HUES48 (cell line): ENCODE measurements around the gene GIMAP8.

Experiments used
- H3K27ac ChIP-seq: one replicate; pipeline ENCODE4 v1.7.0; 2013; ENCODE audit warnings: low read depth, low read length, inconsistent platforms
- H3K27me3 ChIP-seq: 2 replicates; pipeline ENCODE4 v1.6.1; 2013; ENCODE audit warnings: mild to moderate bottlenecking, low read length; ENCODE audit not compliant: control insufficient read depth, insufficient read depth
- H3K36me3 ChIP-seq: 2 replicates; pipeline ENCODE4 v1.6.1; 2013; ENCODE audit warnings: low read length; ENCODE audit not compliant: control insufficient read depth, insufficient read depth
- H3K4me1 ChIP-seq: 2 replicates; pipeline ENCODE4 v1.6.1; 2013; ENCODE audit warnings: mild to moderate bottlenecking, low read length; ENCODE audit not compliant: control insufficient read depth, insufficient read depth
- H3K4me3 ChIP-seq: 2 replicates; pipeline ENCODE4 v1.5.1; 2013; ENCODE audit warnings: mild to moderate bottlenecking, low read depth, low read length
- H3K9ac ChIP-seq: 2 replicates; pipeline ENCODE4 v1.6.1; 2013; ENCODE audit warnings: mild to moderate bottlenecking, low read depth, low read length, moderate library complexity
- H3K9me3 ChIP-seq: 2 replicates; pipeline ENCODE4 v1.6.1; 2013; ENCODE audit warnings: low read length; ENCODE audit not compliant: control insufficient read depth, insufficient read depth

The GIMAP8 gene

DNA sequence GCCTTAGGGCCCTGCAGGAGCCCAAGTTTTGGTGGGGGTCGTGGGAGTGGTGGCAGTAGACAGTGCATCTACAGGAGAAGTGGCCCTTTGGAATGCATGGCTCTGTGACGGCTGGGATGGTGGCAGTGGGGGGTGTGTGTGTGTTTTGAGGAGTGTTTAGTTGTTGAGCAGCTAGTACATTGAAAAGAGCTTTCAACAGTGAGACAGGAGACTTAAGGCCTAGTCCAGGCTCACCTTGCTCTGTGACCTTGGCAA is 44.2 kb upstream of the GIMAP8 start:
- Histone ChIP-seq H3K9me3 (no peaks in the 10 kb centered on the region), H3K4me3 (peak overlapping the region; percentile 67), H3K36me3 (peaks cover 31% of the 10 kb centered on the region), H3K4me1 (peaks cover 45% of the 10 kb centered on the region), H3K27me3 (no peaks in the 10 kb centered on the region), H3K9ac (peak overlapping the region; percentile 11; the same call in 1 of the 2 replicates), H3K27ac (peak overlapping the region; percentile 95)

DNA sequence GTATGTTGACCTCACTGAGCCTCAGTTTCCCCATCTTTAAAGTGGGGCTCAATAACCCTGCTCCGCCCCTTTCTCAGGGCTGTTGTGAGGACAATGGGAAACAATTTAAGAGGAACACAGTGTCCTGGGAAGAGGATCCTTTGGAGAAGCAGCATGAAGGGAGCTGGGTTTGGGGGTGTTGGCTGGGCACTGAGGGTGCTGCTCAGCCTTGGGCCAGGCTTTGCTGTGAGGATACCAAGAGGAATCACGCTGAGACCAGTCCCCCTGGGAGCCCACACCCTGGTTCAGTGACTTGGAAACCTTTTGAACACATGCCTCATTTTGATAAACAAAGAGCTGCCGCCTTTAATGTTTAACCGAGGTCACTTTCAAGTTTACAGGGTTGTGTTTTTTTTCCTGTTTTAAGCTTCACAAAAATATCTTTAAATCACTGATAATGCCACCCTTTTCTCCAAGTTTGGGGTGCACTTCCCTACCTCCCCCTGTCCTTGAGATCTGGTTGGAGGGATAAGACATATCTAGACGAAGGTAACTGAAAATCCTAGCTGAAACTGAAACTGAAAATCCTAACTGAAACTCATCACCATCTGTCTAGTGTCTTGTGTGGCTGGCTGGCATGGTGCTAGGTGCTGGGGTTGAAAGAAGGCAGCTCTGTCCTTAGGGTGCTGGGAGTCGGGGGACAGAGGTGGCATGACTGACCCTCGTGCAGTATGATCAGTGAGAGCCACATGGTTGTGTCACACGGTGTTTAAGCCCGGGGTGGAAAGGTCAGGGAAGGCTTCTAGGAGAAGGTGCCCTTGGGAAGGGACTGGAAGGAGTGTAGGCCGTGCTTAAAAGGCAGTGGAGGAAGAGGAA is 43.6 kb upstream of the GIMAP8 start:
- Histone ChIP-seq H3K4me1 (peaks cover 40% of the 10 kb centered on the region), H3K27me3 (no peaks in the 10 kb centered on the region), H3K36me3 (peaks cover 37% of the 10 kb centered on the region), H3K27ac (peak overlapping the region; percentile 3), H3K9me3 (no peaks in the 10 kb centered on the region), H3K9ac (peak overlapping the region; percentile 9; the same call in 1 of the 2 replicates), H3K4me3 (peak overlapping the region; percentile 67)

DNA sequence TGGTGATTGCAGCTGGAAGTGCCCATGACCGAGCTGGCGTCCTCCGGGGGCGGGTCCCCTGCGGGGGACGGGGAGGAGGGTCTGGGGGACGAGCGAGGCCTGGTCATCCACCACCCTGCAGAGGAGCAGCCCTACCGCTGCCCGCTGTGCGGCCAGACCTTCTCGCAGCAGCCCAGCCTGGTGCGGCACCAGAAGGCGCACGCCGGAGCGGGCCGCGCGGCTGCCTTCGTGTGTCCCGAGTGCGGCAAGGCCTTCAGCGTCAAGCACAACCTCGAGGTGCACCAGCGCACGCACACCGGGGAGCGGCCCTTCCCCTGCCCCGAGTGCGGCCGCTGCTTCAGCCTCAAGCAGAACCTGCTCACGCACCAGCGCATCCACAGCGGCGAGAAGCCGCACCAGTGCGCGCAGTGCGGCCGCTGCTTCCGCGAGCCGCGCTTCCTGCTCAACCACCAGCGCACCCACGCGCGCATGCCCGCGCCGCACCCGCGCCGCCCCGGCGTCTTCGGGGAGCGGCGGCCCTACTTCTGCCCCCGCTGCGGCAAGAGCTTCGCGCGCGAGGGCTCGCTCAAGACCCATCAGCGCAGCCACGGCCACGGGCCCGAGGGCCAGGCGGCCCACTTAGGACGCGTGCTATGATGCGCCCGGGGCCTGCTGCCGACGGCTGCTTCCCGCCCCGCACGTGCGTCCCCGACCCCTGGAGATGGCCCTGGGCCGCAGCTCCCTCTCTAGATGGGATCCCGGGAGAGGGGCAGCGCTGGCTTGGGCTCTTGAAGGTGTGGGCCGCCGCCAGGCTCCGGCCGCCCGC is 42.6 kb upstream of the GIMAP8 start:
- no peak overlapping the region for H3K4me3 ChIP-seq
- no peaks in the 10 kb centered on the region for H3K9me3 ChIP-seq
- H3K4me1 ChIP-seq, result peaks cover 32% of the 10 kb centered on the region
- no peak overlapping the region for H3K27ac ChIP-seq
- no peaks in the 10 kb centered on the region for H3K27me3 ChIP-seq
- no peak overlapping the region for H3K9ac ChIP-seq
- peaks cover 37% of the 10 kb centered on the region for H3K36me3 ChIP-seq

DNA sequence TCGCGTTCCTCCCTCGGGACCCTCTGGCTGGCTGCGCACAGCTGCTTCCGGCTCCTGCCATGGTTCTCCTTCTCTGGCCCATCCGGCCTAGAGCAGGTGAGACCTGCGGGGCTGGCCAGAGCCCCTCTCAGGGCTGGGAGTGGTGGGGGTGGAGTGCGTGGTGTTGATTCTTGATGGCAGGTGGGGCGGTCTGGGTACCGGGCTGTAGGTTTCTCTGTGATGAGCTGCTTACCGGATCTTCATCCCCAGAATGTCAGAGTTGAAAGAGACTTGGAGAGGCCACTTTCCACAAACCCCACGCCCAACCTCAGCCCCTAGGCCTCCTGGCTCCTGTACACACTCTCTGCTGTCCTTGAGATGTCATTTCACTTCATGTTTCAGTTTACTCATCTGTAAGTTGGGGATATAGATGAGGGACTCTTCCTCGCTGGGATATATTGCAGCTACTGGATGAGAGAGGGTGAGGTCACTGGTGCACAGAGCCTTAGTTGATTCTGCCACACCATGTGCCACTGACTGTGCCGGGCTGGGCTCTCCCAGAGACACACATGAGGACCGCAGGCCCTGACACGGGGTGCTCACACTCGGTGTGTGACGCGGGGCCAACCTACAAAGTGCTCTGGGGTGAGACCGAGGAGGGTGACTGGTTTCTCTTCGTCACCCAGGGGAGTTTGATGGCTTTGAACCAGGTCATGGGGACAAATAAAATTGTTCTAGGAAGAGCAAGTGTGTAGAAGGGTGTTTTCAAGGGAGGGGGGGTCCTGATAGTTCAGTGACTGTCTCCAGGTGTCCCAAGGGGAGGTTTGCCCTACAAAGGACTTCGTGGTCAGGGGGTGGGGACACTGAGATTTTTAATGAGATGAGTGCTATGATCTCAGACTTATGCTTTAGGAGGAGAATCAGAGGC is 41.8 kb upstream of the GIMAP8 start:
- Histone ChIP-seq H3K4me3 (no peak overlapping the region), H3K27me3 (no peaks in the 10 kb centered on the region), H3K36me3 (peaks cover 37% of the 10 kb centered on the region), H3K4me1 (peaks cover 23% of the 10 kb centered on the region), H3K27ac (no peak overlapping the region), H3K9ac (no peak overlapping the region), H3K9me3 (no peaks in the 10 kb centered on the region)

DNA sequence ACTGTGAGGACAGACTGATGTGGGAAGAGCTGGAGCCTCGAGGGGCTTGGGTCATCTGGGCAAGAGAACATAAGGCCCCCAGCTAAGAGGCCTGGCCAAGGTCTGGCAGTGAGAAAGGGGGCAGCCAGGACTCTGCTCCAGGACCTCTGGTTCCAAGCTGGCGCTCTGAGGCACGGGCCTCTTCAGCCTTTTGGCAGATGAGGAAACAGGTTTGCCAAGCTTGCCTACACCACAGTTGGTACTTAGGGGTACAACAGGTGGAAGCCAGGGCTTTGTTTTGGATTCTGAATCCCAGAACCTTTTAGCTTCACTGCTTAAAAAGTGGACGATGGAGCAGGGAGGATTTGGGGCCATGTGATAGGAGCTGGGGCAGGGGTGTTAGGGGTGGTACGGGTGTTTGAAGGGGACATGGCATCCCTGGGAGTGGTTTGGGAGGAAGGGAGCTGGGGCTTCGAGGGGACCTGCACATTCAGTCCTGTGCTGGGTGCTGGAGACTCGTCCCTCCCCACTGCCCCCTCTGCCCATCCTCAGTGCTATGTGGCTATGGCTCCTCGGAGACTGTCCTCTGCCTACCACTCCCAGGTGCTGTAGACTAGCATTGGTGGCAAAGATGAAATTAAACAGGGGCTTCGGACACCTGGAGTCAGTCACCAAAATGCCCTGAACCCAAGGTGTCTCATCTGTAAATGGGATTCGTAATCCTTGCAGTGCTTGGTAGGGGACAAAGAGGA is 41.0 kb upstream of the GIMAP8 start:
- H3K27me3 ChIP-seq, result no peaks in the 10 kb centered on the region
- no peak overlapping the region for H3K27ac ChIP-seq
- peaks cover 37% of the 10 kb centered on the region for H3K36me3 ChIP-seq
- no peak overlapping the region for H3K4me3 ChIP-seq
- peaks cover 15% of the 10 kb centered on the region for H3K4me1 ChIP-seq
- H3K9ac ChIP-seq, result no peak overlapping the region
- H3K9me3 ChIP-seq, result no peaks in the 10 kb centered on the region

DNA sequence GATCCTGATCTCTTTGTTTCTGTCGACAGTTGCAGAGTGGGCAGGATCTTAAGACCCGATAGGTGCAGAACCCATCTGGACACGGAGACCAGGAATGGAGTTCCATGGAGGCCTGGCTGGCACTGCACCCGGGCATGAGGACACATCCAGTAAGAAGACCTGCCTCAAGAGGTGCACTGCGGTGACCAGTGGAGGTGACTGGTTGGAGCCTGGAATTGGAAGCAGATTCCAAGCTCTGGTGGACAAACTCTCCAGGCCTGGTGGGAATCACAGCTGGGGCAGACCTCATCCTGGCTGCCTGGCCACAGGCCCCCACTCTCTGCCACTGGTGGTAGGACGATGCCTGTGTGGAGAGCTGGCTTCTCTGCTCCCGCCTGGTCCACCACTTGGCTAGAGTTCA is 40.3 kb upstream of the GIMAP8 start:
- no peak overlapping the region for H3K9ac ChIP-seq
- H3K4me3 ChIP-seq, result no peak overlapping the region
- H3K4me1 ChIP-seq, result peaks cover 12% of the 10 kb centered on the region
- H3K27me3 ChIP-seq, result no peaks in the 10 kb centered on the region
- H3K9me3 ChIP-seq, result no peaks in the 10 kb centered on the region
- H3K27ac ChIP-seq, result no peak overlapping the region
- H3K36me3 ChIP-seq, result peaks cover 37% of the 10 kb centered on the region

DNA sequence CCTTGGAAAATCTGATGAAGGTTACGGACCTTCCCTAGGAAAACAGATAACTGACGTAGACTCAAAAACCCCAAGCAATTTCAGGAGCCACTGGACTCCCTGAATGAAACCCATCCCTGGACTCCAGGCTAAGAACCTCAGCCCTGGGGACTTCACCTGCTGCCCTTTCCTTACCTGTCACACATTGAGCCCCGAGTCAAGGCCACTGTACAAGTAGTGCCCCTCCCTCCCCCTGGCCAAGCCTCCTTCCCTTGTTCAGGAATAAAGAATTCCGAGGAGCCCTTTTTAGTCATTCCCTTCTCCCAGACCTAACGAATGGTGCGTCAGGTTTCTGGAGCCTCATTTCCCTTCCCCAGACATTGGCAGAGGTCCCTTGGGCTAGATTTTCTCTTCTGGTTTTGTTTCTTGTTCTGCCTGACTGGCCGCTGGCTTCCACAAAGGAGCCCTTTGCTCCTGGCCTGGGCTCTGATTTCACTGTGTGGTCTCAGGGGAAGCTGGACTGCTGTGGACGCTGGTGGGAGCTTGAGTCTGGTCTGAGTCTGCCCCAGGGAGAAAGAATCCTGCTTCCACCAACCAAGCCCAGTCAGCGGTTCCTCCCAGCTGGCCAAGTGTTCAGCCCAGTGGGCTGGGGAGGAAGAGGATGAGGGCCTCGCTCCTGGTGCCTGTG is 39.6 kb upstream of the GIMAP8 start:
- Histone ChIP-seq H3K4me3 (no peak overlapping the region), H3K27me3 (no peaks in the 10 kb centered on the region), H3K9ac (no peak overlapping the region), H3K9me3 (no peaks in the 10 kb centered on the region), H3K4me1 (peaks cover 12% of the 10 kb centered on the region), H3K27ac (no peak overlapping the region), H3K36me3 (peaks cover 37% of the 10 kb centered on the region)

DNA sequence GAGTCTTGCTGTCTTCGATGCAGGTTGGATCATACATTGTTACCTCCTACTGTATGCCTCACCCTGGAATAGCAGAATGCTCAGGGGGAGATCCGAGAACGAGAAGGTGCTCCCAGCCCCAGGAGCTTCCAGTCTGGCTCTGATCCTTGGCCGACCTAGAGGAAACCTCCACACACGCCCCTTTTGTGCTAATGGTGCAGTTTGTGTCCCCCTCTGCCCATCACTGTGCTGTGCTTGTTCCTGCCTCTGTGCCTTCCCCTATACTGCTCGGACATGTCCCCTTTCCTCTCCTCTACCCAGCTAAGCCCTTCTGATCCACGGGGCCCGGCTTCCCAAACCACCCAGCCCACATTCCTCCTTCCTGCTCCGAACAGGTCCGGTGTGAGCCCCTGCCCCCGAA is 38.8 kb upstream of the GIMAP8 start:
- Histone ChIP-seq H3K9ac (no peak overlapping the region), H3K4me1 (peaks cover 7% of the 10 kb centered on the region)

DNA sequence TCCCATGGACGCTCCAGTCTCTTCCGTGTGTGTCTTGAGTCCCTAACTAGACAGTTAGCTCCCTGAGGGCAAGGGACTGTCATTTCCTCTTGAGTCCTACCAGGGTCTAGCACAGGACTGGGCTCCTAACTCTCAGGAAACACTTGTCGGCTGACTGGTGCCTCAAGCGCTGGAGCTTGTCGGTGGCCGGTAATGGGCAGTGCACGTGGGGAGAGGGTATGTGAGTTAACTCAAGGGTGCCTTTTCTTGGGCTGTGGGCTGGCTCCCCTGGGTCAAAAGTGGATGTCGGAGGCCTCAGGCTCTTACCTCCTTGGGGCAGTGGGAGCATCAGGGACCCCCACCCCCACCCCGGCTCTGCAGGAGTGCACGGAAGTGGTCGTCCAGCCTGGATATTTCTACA is 38.4 kb upstream of the GIMAP8 start:
- H3K9ac ChIP-seq, result no peak overlapping the region
- peaks cover 2% of the 10 kb centered on the region for H3K4me1 ChIP-seq
- H3K9me3 ChIP-seq, result no peaks in the 10 kb centered on the region
- H3K36me3 ChIP-seq, result peaks cover 37% of the 10 kb centered on the region
- no peaks in the 10 kb centered on the region for H3K27me3 ChIP-seq
- no peak overlapping the region for H3K4me3 ChIP-seq
- no peak overlapping the region for H3K27ac ChIP-seq

More for the DNA sequence above, 38.8 kb upstream of the GIMAP8 start:
- H3K36me3 ChIP-seq, result peaks cover 37% of the 10 kb centered on the region
- H3K4me3 ChIP-seq, result no peak overlapping the region
- no peaks in the 10 kb centered on the region for H3K27me3 ChIP-seq
- no peaks in the 10 kb centered on the region for H3K9me3 ChIP-seq
- H3K27ac ChIP-seq, result no peak overlapping the region
